Measurements from ENCODE around the gene UBE2QL1.

- no peak for TF ChIP-seq CTCF (conservative IDR thresholded peaks at IDR 0.05; ENCODE audit: low read length)
- no peak for TF ChIP-seq EZH2phosphoT487 (IDR thresholded peaks at IDR 0.05; ENCODE audit: borderline replicate concordance, low read depth, low read length)
These were observed 37.5 kb upstream of the UBE2QL1 start for GRCh38 chr5:6411141-6411540.
